NOMO-1 treated with dmso at 0.1 percent for 144 hours (cell line): ENCODE results near the gene CPT2.

Experiments
- DNase-seq: peaks from one replicate; lab custom pipeline; 2025; ENCODE audit not compliant: unreplicated experiment; lab: John Stamatoyannopoulos, UW

Gene CPT2

DNA sequence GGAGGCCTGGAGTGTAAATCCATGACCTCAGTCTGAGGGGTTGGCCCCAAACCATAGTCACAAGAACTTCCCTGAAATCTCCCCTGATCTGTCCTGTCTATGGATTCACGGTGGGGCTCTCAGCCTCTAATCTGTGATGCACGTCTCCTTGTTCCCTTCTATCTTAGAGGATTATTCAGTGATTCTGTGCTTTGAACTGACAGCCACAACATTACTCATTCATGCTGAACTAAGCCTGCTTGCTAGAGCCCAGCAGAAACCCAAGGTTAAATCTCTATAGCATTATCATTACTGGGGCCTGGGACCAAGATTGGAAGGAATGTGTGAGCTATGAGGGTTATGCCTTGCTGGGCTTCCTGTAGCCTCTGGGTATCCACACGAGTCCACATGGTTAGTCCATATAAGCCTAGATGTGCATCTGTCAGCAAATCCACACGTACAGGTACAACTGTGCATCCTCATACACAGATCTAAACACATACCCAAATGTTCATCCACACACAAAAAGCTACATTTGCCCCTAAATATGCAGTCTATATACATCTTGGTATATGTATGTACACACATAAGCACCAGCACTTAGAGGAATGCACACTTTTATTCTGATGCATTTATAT, 64.1 kb downstream of the CPT2 start:
- DNase-seq, result no peak

DNA sequence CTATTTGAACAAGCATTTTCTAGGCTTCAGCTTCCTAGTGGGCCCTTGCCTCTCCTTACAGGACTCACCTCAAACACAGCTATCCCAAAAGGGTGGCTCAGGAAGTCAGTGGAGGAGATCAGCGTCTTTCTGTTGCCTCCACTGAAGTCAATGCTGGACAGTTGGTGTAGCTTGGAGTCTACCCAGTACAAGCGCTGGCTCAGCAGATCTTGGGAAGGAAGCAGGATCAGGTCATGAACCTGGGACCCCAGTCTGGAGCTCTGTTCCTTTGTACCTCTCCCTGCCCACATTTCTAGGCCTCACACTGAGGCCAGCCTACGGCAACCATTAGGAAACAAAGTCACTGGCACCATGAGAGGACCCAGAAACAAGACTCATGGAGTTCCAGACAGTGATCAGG, 65.4 kb downstream of the CPT2 start:
- no peak for DNase-seq
